Neural progenitor cell (in vitro differentiated cells): Measurements from ENCODE around the gene CMYA5. TPM values are rescaled to one million over a fixed set of nuclear protein-coding genes. Genes with fewer than 3 reads are reported as not detected.

Source experiments
- DNase-seq: peaks from one replicate; pipeline ENCODE4 v3.0.0-alpha.2; 2016; ENCODE audit warnings: low spot score
- H2AFZ ChIP-seq: fragments of 200-600 bp; sonication (generic); replicated peaks from 2 replicates; pipeline ENCODE4 v1.6.1; 2016; ENCODE audit warnings: antibody characterized with exemption
- H3F3A ChIP-seq: fragments of 200-600 bp; sonication (generic); 2 replicates; pipeline ENCODE4 v1.6.1; 2016; ENCODE audit warnings: antibody characterized with exemption, low read depth
- H3K27ac ChIP-seq: fragments of 200-600 bp; sonication (generic); 2 replicates; pipeline ENCODE4 v1.5.1; 2016; ENCODE audit warnings: mild to moderate bottlenecking
- H3K27me3 ChIP-seq: fragments of 200-600 bp; sonication (generic); 2 replicates; pipeline ENCODE4 v1.6.1; 2016; ENCODE audit warnings: mild to moderate bottlenecking, moderate library complexity
- H3K36me3 ChIP-seq: fragments of 200-600 bp; sonication (generic); 2 replicates; pipeline ENCODE4 v1.5.1; 2016
- H3K4me1 ChIP-seq: fragments of 200-600 bp; sonication (generic); 2 replicates; pipeline ENCODE4 v1.6.1; 2016; ENCODE audit warnings: mixed run types
- H3K4me2 ChIP-seq: fragments of 200-600 bp; sonication (generic); 2 replicates; pipeline ENCODE4 v1.6.1; 2016
- H3K4me3 ChIP-seq: fragments of 200-600 bp; sonication (generic); 2 replicates; pipeline ENCODE4 v1.5.1; 2016
- H3K79me2 ChIP-seq: fragments of 200-600 bp; sonication (generic); 2 replicates; pipeline ENCODE4 v1.6.1; 2016; ENCODE audit warnings: low read depth
- H3K9ac ChIP-seq: fragments of 200-600 bp; sonication (generic); 2 replicates; pipeline ENCODE4 v1.6.1; 2016
- H3K9me3 ChIP-seq: fragments of 200-600 bp; sonication (generic); 2 replicates; pipeline ENCODE4 v1.5.1; 2016; ENCODE audit warnings: low read depth
- H4K20me1 ChIP-seq: fragments of 200-600 bp; sonication (generic); 2 replicates; pipeline ENCODE4 v1.6.1; 2016; ENCODE audit warnings: low read depth
- H3K27ac Mint-ChIP-seq: 3 replicates; pipeline ENCODE4 v1.8.0; 2021; ENCODE audit warnings: mixed read lengths
- H3K27me3 Mint-ChIP-seq: 2 replicates; pipeline ENCODE4 v1.8.0; 2022; ENCODE audit warnings: low read depth, mild to moderate bottlenecking, inconsistent platforms, moderate library complexity, mixed read lengths; ENCODE audit not compliant: insufficient read depth
- H3K36me3 Mint-ChIP-seq: 3 replicates; pipeline ENCODE4 v1.8.0; 2021; ENCODE audit warnings: mixed read lengths
- H3K4me1 Mint-ChIP-seq: 3 replicates; pipeline ENCODE4 v1.8.0; 2021; ENCODE audit warnings: mixed read lengths
- H3K4me3 Mint-ChIP-seq: 3 replicates; pipeline ENCODE4 v1.8.0; 2021; ENCODE audit warnings: mild to moderate bottlenecking, moderate library complexity, mixed read lengths
- H3K9me3 Mint-ChIP-seq: 3 replicates; pipeline ENCODE4 v1.8.0; 2020; ENCODE audit warnings: mixed read lengths
- EZH2 ChIP-seq: fragments of 200-600 bp; sonication (generic); IDR thresholded peaks from 2 replicates; pipeline ENCODE4 v1.6.1; 2017; ENCODE audit warnings: antibody characterized with exemption, mild to moderate bottlenecking, moderate library complexity
- EZH2phosphoT487 ChIP-seq: fragments of 200-600 bp; sonication (generic); IDR thresholded peaks from 2 replicates; pipeline ENCODE4 v1.6.1; 2017; ENCODE audit warnings: antibody characterized with exemption
- total RNA-seq: library from RNA; depleted of rRNA; stranded (reverse); fragments of >200 nt; gene quantifications from 2 replicates; pipeline ENCODE4 v1.2.3, GENCODE V29; 2015; ENCODE audit warnings: low replicate concordance
- TF ChIP-seq, protein P1 (sequence below): fragments of 200-600 bp; sonication (generic); IDR thresholded peaks from 2 replicates; pipeline ENCODE4 v1.5.1; 2017; ENCODE audit warnings: antibody characterized with exemption, mild to moderate bottlenecking

Gene CMYA5
- total RNA-seq, 1 donor from 2014 or later = 3.5 TPM

DNA sequence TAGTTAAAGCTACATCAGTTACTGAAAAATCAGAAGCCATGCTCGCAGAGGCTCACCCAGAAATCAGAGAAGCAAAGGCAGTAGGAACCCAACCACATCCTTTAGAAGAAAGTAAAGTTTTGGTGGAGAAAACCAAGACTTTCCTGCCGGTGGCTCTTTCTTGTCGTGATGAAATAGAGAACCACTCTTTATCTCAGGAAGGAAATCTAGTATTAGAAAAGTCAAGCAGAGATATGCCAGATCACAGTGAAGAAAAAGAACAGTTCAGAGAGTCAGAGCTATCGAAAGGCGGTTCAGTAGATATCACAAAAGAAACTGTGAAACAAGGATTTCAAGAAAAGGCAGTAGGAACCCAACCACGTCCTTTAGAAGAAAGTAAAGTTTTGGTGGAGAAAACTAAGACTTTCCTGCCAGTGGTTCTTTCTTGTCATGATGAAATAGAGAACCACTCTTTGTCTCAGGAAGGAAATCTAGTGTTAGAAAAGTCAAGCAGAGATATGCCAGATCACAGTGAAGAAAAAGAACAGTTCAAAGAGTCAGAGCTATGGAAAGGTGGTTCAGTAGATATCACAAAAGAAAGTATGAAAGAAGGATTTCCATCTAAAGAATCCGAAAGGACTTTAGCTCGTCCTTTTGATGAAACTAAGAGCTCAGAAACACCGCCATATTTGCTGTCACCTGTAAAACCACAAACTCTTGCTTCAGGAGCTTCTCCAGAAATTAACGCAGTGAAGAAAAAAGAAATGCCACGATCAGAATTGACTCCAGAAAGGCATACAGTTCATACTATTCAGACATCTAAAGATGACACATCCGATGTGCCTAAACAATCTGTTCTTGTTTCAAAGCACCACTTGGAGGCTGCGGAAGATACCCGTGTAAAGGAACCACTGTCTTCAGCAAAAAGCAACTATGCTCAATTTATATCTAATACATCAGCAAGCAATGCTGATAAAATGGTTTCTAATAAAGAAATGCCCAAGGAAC lies 47.2 kb downstream of the CMYA5 start:
- no peak for DNase-seq
- Histone ChIP-seq H3K79me2 (no peaks in the 10 kb centered on the region), H3K4me1 (no peaks in the 10 kb centered on the region), H3F3A (no peaks in the 10 kb centered on the region), H3K4me2 (no peak overlapping the region), H3K27me3 (no peaks in the 10 kb centered on the region), H2AFZ (no peak overlapping the region), H3K9me3 (no peaks in the 10 kb centered on the region), H3K9ac (no peak overlapping the region), H3K27ac (no peak overlapping the region), H4K20me1 (no peaks in the 10 kb centered on the region), H3K36me3 (no peaks in the 10 kb centered on the region), H3K4me3 (no peak overlapping the region)
- H3K4me1 Mint-ChIP-seq = no peaks in the 10 kb centered on the region
- peaks cover 3% of the 10 kb centered on the region for H3K27me3 Mint-ChIP-seq
- H3K36me3 Mint-ChIP-seq = no peaks in the 10 kb centered on the region
- H3K4me3 Mint-ChIP-seq = no peak overlapping the region
- no peak overlapping the region for H3K27ac Mint-ChIP-seq
- H3K9me3 Mint-ChIP-seq = no peaks in the 10 kb centered on the region
- no peak for TF ChIP-seq EZH2
- no peak for TF ChIP-seq EZH2phosphoT487
- TF ChIP-seq, protein P1, sequence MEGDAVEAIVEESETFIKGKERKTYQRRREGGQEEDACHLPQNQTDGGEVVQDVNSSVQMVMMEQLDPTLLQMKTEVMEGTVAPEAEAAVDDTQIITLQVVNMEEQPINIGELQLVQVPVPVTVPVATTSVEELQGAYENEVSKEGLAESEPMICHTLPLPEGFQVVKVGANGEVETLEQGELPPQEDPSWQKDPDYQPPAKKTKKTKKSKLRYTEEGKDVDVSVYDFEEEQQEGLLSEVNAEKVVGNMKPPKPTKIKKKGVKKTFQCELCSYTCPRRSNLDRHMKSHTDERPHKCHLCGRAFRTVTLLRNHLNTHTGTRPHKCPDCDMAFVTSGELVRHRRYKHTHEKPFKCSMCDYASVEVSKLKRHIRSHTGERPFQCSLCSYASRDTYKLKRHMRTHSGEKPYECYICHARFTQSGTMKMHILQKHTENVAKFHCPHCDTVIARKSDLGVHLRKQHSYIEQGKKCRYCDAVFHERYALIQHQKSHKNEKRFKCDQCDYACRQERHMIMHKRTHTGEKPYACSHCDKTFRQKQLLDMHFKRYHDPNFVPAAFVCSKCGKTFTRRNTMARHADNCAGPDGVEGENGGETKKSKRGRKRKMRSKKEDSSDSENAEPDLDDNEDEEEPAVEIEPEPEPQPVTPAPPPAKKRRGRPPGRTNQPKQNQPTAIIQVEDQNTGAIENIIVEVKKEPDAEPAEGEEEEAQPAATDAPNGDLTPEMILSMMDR = no peak

DNA sequence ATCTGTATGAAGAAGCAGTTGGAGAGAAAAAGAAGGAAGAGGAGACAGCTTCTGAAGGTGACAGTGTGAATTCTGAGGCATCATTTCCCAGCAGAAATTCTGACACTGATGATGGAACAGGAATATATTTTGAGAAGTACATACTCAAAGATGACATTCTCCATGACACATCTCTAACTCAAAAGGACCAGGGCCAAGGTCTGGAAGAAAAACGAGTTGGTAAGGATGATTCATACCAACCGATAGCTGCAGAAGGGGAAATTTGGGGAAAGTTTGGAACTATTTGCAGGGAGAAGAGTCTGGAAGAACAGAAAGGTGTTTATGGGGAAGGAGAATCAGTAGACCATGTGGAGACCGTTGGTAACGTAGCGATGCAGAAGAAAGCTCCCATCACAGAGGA lies 48.7 kb downstream of the CMYA5 start:
- Histone ChIP-seq H4K20me1 (no peaks in the 10 kb centered on the region), H3K36me3 (no peaks in the 10 kb centered on the region), H3K79me2 (no peaks in the 10 kb centered on the region), H2AFZ (no peak overlapping the region), H3K9me3 (no peaks in the 10 kb centered on the region), H3K9ac (no peak overlapping the region), H3K4me3 (no peak overlapping the region), H3F3A (no peaks in the 10 kb centered on the region), H3K4me2 (no peak overlapping the region), H3K27me3 (no peaks in the 10 kb centered on the region), H3K27ac (no peak overlapping the region), H3K4me1 (no peaks in the 10 kb centered on the region)
- H3K4me1 Mint-ChIP-seq = no peaks in the 10 kb centered on the region
- H3K27me3 Mint-ChIP-seq = peaks cover 3% of the 10 kb centered on the region
- no peaks in the 10 kb centered on the region for H3K9me3 Mint-ChIP-seq
- no peak overlapping the region for H3K27ac Mint-ChIP-seq
- no peak overlapping the region for H3K4me3 Mint-ChIP-seq
- TF ChIP-seq EZH2phosphoT487 = no peak
- TF ChIP-seq EZH2 = no peak
- TF ChIP-seq, protein P1 = no peak
- DNase-seq = no peak
- no peaks in the 10 kb centered on the region for H3K36me3 Mint-ChIP-seq

DNA sequence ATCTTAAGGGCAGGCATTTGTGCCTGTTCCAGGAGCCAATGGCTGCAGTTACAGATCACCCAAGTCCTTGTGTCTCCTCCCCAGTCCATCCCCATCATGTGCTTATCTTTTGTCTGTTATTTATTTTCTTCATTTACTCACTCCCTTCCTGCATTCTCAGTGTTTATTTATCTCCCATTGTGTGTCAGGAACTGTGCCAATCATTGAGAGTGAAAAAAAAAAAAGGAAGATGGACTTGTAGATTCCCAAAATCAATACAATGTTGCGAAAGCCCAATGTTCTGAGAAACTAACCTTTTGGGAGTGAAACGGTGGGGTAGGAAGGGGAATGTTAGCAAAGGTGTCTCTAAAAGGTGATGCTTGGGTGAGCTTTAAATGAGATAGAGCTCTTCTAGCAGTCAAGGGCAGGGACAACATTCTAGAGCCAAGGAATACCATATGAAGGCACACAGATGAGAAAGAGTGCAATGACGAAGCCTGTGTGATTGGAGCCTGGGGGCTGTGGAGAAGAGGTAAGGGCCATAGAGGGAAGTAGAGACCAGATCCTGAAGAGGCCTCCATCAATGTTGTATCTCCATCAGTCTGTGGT lies 53.0 kb downstream of the CMYA5 start:
- Histone ChIP-seq H3K4me3 (no peak overlapping the region), H2AFZ (no peak overlapping the region), H3K27ac (no peak overlapping the region), H3K9me3 (no peaks in the 10 kb centered on the region), H4K20me1 (no peaks in the 10 kb centered on the region), H3F3A (no peaks in the 10 kb centered on the region), H3K27me3 (no peaks in the 10 kb centered on the region), H3K4me2 (no peak overlapping the region), H3K79me2 (no peaks in the 10 kb centered on the region), H3K36me3 (no peaks in the 10 kb centered on the region), H3K9ac (no peak overlapping the region), H3K4me1 (peaks cover 16% of the 10 kb centered on the region)
- no peaks in the 10 kb centered on the region for H3K4me1 Mint-ChIP-seq
- H3K9me3 Mint-ChIP-seq = no peaks in the 10 kb centered on the region
- H3K27ac Mint-ChIP-seq = no peak overlapping the region
- H3K36me3 Mint-ChIP-seq = no peaks in the 10 kb centered on the region
- no peak overlapping the region for H3K4me3 Mint-ChIP-seq
- H3K27me3 Mint-ChIP-seq = peaks cover 3% of the 10 kb centered on the region
- no peak for DNase-seq
- TF ChIP-seq EZH2 (no peak), EZH2phosphoT487 (no peak)
- TF ChIP-seq, protein P1 = no peak
